Ishikawa (cell line): Measurements from ENCODE around the gene CORIN.

Source experiments
- CEBPB ChIP-seq: IDR thresholded peaks from 2 replicates; pipeline ENCODE4 v1.6.1; 2012
- CREB1 ChIP-seq: IDR thresholded peaks from 2 replicates; pipeline ENCODE4 v1.6.1; 2012; ENCODE audit warnings: low read depth
- EGR1 ChIP-seq: IDR thresholded peaks from 2 replicates; pipeline ENCODE4 v1.6.1; 2012
- EP300 ChIP-seq: IDR thresholded peaks from 2 replicates; pipeline ENCODE4 v1.6.1; 2012; ENCODE audit warnings: borderline replicate concordance
- FOXM1 ChIP-seq: IDR thresholded peaks from 2 replicates; pipeline ENCODE4 v1.6.1; 2012; ENCODE audit warnings: low read depth, borderline replicate concordance
- NFIC ChIP-seq: IDR thresholded peaks from 2 replicates; pipeline ENCODE4 v1.6.1; 2012
- TAF1 ChIP-seq: IDR thresholded peaks from 2 replicates; pipeline ENCODE4 v1.6.1; 2012; ENCODE audit warnings: low read depth, mild to moderate bottlenecking
- TCF12 ChIP-seq: IDR thresholded peaks from 2 replicates; pipeline ENCODE4 v1.6.1; 2012; ENCODE audit warnings: low read depth
- YY1 ChIP-seq: IDR thresholded peaks from 2 replicates; pipeline ENCODE4 v1.6.1; 2012; ENCODE audit warnings: low read depth
- ZBTB7A ChIP-seq: IDR thresholded peaks from 2 replicates; pipeline ENCODE4 v1.6.1; 2012; ENCODE audit warnings: low read depth
- TF ChIP-seq, protein P1 (sequence below): IDR thresholded peaks from 2 replicates; pipeline ENCODE4 v1.6.1; 2012
- TF ChIP-seq, protein P2 (sequence below): IDR thresholded peaks from 2 replicates; pipeline ENCODE4 v1.6.1; 2012; ENCODE audit warnings: low read depth, mild to moderate bottlenecking
- TF ChIP-seq, protein P3 (sequence below): IDR thresholded peaks from 2 replicates; pipeline ENCODE4 v1.6.1; 2012

DNA sequence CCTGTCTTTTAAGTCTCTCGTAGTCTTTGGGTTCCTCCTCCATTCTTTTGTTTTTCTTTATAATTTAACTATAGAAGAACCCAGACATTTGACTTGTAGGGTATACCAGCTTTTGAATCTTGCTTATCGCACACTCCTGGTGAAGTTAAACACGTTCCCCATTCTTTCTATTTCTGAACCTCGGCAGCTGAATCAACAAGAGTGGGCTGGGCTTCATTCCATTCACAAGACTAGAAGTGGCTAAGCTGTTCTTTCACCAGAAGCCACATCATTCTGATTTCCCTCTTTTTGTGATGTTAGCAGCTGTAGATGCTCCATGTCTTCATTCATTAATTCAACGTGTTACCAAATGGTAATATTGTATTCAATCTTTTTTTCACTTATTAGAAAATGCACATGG lies 167.9 kb downstream of the CORIN start:
- TF ChIP-seq CEBPB (no peak), NFIC (no peak), FOXM1 (no peak), TAF1 (no peak), CREB1 (no peak), YY1 (no peak), EGR1 (no peak), ZBTB7A (no peak), TCF12 (no peak), EP300 (no peak)
- TF ChIP-seq, protein P1, sequence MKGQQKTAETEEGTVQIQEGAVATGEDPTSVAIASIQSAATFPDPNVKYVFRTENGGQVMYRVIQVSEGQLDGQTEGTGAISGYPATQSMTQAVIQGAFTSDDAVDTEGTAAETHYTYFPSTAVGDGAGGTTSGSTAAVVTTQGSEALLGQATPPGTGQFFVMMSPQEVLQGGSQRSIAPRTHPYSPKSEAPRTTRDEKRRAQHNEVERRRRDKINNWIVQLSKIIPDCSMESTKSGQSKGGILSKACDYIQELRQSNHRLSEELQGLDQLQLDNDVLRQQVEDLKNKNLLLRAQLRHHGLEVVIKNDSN, result no peak
- TF ChIP-seq, protein P2, sequence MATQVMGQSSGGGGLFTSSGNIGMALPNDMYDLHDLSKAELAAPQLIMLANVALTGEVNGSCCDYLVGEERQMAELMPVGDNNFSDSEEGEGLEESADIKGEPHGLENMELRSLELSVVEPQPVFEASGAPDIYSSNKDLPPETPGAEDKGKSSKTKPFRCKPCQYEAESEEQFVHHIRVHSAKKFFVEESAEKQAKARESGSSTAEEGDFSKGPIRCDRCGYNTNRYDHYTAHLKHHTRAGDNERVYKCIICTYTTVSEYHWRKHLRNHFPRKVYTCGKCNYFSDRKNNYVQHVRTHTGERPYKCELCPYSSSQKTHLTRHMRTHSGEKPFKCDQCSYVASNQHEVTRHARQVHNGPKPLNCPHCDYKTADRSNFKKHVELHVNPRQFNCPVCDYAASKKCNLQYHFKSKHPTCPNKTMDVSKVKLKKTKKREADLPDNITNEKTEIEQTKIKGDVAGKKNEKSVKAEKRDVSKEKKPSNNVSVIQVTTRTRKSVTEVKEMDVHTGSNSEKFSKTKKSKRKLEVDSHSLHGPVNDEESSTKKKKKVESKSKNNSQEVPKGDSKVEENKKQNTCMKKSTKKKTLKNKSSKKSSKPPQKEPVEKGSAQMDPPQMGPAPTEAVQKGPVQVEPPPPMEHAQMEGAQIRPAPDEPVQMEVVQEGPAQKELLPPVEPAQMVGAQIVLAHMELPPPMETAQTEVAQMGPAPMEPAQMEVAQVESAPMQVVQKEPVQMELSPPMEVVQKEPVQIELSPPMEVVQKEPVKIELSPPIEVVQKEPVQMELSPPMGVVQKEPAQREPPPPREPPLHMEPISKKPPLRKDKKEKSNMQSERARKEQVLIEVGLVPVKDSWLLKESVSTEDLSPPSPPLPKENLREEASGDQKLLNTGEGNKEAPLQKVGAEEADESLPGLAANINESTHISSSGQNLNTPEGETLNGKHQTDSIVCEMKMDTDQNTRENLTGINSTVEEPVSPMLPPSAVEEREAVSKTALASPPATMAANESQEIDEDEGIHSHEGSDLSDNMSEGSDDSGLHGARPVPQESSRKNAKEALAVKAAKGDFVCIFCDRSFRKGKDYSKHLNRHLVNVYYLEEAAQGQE, result no peak
- TF ChIP-seq, protein P3, sequence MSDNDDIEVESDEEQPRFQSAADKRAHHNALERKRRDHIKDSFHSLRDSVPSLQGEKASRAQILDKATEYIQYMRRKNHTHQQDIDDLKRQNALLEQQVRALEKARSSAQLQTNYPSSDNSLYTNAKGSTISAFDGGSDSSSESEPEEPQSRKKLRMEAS, result no peak
